Stimulated activated CD8-positive, alpha-beta memory T cell treated with anti-CD3 and anti-CD28 coated beads, Interleukin-15, amount 100 ng/mL, for 48 hours (primary cell): ENCODE data around the gene UGT1A4.
A peak's percentile ranks its signal among the peaks of the same experiment; 100 is the strongest.

ENCODE experiments used
- DNase-seq, 2 donors: peaks; one replicate each; pipeline ENCODE4 v3.0.0-alpha.2; 2020; ENCODE audit warnings: low read depth in 2 of 2

The UGT1A4 gene

DNA sequence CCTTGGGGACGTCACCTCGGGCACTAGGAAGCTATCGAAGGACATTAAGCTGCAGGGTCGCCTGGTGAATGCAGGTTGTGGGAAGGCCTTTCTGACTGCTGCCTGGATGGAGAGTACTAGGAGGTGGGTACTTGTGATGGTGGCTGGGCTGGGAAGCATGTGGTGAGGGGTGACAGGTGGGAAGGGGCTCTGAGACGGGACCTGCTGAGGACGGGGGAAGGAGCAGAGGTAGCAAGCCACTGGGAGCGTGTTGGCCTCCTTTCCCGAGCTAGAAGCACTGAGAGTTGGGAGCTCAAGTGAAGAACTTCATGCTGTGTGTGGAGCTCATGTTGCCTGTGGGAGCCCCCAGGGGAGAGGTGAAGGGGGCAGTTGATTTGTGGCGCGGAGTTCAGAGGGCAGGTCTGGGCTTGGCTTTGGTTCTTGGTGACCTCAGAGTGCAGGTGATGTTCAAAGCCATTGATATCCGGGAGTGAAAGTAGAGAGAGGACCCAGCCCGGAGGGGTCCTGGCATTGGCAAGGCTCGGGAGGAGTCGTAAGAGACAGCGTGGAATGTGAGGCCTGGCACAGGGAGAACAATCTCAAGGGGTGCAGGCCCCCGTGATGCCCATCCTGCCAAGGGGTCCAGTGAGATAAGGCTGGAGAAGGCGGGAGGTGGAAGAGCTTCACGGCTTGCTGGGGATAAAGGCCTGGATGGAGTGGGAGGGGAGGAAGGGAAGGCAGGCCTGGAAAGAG lies 72.8 kb downstream of the UGT1A4 start:
- no peak for DNase-seq

GRCh38 chr2:233791883-233792329 lies 73.4 kb downstream of the UGT1A4 start:
- DNase-seq: no peak

GRCh38 chr2:233792720-233793119 lies 74.2 kb downstream of the UGT1A4 start:
- DNase-seq: no peak

DNA sequence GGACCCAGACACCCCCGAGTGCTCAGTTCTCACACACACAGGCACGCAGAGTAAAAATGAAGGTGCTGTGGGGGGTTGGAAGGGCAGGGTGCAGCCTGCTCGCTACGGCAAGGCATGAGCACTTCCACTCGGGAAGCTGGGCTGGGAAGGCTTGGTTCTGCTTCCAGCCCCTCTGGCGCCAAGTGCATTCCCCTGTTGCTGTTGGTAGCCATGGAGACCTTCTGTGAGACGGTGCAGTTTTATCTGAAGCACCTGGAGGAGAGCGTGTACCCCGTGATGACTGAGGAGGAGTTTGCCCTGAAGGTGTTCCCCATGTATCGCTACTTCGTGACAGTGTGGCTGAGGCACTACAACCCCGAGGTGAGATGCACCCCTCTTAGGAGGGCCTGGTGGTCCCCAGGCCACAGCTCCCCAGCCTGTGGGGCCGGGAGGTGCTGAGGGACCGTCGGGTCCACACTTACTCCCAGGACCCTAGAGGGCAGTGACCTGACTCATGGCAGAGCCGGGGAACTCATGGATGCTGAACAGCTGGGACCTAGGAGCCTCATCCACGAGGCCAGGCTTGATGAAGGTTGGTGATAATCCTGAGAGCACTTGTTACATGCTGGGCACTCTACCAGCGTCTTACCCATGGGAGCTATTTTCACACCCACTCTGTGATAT lies 75.1 kb downstream of the UGT1A4 start:
- DNase-seq: no peak

DNA sequence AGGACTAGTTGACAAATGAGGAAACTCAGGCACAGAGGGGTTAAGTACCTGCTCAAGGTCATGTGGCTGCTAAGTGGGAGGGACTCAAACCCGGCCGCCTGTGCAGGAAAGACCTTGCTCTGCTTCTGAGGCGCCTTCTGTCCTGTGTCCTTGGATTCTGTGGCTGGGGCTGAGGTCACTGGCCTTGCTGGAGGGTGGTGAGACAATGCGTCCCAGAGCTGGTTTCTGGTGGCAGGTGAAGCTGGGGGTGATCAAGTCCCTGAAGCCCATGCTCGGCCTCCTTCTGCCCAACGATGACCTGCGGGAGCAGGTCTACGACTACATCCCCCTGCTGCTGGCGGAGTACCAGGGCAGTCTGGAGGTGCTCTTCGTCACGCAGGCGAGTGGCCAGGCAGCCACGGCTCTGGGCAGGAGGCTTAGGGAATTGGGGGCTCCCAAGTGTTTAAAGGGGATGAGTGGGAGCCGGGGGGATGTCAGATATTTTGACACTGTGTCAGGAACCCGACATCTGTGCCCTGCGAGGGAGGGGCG lies 75.7 kb downstream of the UGT1A4 start:
- no peak for DNase-seq

DNA sequence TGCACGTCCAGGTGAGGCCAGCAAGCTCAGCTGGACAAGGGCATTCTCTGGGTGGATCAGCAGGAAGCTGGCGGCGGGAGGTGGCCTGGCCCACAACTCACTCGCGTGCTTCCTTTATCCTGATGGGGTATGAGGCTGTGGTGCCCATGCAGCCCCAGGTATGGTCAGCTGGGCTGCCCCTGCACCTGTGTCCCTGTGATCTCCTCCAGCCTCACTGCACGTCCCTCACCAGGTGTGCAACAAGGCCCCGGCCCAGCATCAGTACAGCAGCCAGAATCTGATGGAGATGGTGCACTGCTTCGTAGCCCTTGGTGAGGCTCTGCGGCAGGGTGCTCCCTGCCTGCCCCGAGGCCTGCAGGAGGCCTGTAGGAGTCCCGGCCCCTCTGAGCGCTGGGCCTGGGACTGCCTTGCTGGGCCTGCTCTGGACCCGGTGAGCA lies 77.2 kb downstream of the UGT1A4 start:
- DNase-seq: no peak

DNA sequence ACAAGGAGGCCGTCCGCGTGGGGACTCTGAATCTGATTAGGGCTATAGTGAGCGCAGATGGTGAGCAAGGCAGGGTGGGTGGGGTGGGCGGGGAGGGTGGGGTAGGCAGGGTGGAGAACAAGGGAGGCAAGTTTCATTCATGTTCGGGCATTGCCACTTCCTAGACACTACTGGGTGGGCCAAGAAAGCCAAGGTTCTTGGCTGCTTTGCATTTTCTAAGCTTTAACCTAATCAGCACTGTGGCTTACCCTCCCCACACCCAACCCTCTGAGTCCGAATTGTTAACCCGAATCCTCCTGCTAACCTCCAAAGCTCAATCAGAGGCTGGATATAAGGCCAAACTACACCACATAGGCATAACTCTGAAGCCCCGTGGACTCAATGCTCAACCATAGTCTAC lies 77.7 kb downstream of the UGT1A4 start:
- DNase-seq: no peak

- no peak for DNase-seq
Measured at GRCh38 chr2:233798335-233799086, 80.0 kb downstream of the UGT1A4 start.

DNA sequence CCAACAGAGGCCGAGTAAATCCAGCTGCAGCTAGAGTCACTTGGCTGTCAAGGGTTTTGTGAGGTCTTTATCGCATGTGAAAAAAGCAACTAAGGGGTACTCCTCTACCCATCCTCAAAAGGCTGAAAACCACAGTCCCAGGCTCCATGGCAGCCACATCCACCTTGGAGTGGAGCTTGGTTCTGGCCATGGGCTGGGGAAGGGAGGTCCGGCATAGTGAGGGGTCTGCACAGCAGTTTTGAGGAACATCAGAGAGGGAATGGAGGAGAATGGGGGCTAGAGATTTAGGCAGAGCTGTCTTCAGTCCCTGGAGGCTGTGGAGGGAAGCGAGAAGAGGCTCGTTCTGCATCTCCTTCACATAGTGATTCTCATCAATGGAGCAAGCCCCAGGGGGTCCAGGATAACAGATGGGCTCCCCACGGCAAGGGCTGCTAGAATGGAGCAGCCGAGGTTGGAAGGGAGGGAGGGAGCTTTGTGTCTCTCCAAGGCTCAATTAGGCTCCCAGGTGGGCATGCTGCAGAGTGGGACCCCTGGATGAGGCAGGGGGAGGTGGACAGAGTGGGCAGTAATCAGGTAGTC lies 80.6 kb downstream of the UGT1A4 start:
- DNase-seq: no peak

DNA sequence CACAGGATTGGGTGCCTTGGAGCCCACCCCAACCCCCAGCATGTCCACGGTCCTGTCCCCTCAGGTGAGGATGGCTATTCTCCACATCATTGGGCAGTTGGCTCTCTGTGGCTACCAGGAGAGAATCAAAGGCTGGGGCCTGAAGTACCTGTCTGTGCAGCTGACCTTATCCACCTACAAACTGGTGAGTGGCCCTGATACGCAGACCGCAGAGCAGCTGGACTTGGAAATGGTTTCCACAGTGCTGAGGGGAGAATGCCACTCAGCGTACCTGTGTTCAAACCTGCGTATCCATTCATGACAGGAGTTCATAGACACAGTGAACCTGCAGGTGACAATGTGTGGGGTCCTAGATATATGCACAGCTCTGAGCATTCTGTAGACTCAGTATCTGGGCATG lies 81.2 kb downstream of the UGT1A4 start:
- no peak for DNase-seq

DNA sequence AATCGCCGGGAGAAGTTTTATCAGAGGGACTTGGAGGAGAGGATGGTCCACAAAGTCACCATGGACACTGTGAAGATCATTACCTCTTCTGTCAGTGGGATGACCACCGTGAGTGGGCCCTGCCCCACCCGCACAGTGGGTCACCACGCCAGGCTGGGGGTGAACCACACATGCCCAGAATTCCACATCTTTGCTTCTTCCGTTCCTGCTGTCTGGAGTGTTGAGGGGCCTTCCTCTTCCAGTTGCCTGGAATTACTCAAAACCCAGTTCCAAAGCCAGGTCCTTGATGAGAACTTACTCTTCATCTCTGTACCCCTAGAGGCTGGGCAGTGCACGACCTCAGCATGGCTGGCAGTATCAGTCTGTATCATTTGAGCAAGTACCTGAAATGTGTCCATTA lies 81.7 kb downstream of the UGT1A4 start:
- DNase-seq: no peak

DNA sequence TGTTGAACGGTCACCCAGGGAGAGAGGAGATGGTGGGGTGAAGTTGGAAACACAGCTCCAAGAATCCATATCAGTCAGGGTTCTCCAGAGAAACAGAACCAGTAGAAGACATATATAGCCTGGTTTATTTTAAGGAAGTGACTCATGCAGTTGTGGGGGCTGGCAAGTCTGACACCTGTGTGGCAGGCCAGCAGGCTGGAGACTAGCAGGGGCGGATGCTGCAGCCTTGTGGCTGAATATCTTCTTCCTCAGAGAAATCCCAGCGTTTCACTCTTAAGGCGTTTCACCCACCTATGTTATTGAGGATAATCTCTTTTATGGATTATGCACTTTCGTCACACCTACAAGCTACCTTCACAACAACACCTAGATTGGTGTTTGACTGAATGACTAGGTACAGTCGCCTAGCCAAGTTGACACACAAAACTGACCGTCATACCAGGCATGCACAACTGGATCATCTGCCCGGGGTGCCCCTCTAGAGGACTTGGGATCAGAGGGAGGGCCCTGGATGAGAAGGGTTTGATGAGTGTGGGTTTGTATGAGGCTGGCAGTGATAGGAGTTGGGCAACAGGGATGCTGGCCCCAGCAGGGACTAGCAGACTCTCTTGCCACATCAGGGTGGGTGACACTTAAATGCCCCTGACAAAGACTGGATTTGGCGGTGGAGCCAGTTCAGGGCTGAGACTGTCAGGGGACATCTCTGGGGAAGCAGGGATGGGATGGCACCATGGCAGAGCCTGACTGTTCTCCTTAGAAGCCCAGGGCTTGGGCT lies 83.0 kb downstream of the UGT1A4 start:
- DNase-seq: peak in 1 of 2 donors; percentile 15

- no peak for DNase-seq
Measured at GRCh38 chr2:233802132-233802815, 83.7 kb downstream of the UGT1A4 start.

DNA sequence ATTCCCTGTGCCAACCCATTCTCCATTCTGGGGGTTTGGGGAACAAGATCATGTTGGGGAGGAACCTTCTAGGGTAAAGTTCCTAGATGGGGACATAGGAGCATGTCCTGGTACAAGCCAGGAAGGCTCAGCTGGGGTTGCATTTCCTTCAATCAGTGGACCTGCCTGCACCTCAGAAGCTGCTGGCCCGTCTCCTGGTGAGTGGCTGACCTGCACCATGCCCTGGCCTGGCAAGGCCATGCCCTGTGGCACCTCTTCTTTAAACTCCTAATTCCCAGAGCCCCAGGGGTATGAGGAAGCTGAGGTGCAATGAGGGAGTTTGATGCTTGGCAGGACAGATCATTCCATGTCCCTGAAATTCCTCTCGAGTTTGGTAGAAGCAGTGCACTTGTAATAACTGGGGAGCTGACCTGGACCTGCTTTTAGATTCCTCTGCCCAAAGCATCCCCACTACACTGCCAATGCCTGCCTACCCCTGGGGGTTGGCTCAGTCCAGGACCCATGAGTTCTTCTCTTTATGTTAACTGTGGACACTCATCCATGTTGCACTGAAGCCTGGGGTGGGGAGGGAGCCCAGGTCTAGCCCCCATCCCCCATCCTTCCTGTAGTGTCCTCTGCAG lies 84.9 kb downstream of the UGT1A4 start:
- DNase-seq: no peak

- no peak for DNase-seq
Measured at GRCh38 chr2:233803994-233804393, 85.5 kb downstream of the UGT1A4 start.

- DNase-seq: no peak
Measured at GRCh38 chr2:233807215-233807865, 88.8 kb downstream of the UGT1A4 start.

DNA sequence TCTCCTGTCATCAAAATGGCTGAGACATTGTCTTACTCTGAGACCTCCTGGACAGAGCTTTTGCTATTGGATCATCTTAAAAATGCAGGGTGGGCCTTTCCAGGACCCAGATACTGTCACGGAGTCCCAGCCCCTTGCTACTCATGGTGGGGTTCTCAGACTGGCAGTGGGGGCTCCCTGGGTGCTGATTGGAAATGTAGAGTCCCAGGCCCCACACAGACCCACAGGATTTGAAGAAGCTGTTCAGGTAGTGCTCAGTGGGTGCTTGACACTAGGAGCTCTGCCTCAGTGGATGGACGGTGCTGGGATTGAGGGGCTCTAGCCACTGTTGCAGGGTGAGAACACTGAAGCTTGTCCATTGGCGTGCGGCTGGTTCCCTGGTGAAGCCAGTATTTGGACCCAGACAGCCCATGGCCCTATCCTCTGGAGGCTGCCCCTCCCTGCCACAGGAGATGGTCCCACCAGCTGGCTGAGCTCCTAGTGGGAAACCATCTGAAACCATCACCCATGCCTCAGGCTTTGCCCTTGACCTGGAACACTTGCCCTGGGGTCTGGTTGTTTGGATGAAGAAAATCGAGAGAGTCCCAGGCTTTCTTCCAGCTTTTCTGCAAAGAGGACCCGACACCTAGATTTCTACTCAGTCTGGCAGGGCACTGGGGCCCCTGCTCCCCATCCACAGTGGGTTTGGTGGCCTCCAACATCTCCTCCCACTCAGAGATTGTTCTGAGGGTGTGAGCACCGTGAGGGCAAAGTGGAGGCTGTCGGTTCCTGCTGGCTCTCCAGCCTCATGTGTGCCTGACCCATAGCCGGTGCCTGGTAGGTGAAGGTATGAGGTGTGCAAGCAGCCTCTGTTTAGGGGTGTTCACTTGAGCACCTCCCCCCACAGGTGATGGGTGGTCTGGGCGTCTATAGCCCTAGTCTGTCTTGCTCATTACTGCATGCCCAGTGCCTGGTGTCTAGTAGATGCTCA lies 89.7 kb downstream of the UGT1A4 start:
- DNase-seq: no peak

GRCh38 chr2:233810385-233810784 lies 91.8 kb downstream of the UGT1A4 start:
- DNase-seq: no peak

DNA sequence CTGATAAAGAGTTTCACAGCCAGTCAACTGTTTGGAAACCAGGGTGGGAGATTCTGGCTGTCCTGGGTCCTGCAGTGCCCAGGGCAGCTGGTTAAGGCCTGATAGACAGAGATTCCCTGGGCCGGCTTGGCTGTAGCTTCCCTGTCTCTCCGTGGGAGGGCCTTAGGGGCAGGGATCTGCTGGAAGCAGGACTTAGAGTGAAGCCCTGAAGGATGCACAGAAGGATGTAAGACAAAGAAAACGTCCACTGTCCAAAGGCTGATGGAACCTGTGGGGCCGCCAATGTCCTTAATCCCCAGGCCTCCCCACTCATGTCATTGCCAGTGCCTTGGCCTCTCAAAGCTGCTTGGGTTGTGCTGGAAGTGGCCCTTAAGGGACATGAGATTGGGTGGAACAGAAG lies 92.6 kb downstream of the UGT1A4 start:
- no peak for DNase-seq
